BLaER1 (cell line): ENCODE measurements around the gene ZFPM1.

Experiments
- H3K27ac ChIP-seq: shearing (Covaris generic); formaldehyde crosslinking; 2 replicates; pipeline ENCODE4 v1.8.1; 2022
- H3K27me3 ChIP-seq: shearing (Covaris generic); formaldehyde crosslinking; 2 replicates; pipeline ENCODE4 v1.8.1; 2022
- H3K36me3 ChIP-seq: shearing (Covaris generic); formaldehyde crosslinking; 2 replicates; pipeline ENCODE4 v1.8.1; 2022
- H3K4me1 ChIP-seq: shearing (Covaris generic); formaldehyde crosslinking; 2 replicates; pipeline ENCODE4 v1.8.1; 2022
- H3K4me2 ChIP-seq: shearing (Covaris generic); formaldehyde crosslinking; 2 replicates; pipeline ENCODE4 v1.8.1; 2022
- H3K4me3 ChIP-seq: shearing (Covaris generic); formaldehyde crosslinking; 2 replicates; pipeline ENCODE4 v1.8.1; 2022
- H3K9ac ChIP-seq: shearing (Covaris generic); formaldehyde crosslinking; 2 replicates; pipeline ENCODE4 v1.8.1; 2022
- H3K9me3 ChIP-seq: shearing (Covaris generic); formaldehyde crosslinking; 2 replicates; pipeline ENCODE4 v1.8.1; 2022
- H4K20me1 ChIP-seq: shearing (Covaris generic); formaldehyde crosslinking; 2 replicates; pipeline ENCODE4 v1.8.1; 2022
- Cebpa-rat ChIP-seq: shearing (Covaris generic); IDR thresholded peaks from 2 replicates; pipeline ENCODE4 v1.8.1; 2022

The ZFPM1 gene

GRCh38 chr16:88411951-88412576 is 41.0 kb upstream of the ZFPM1 start:
- no peak for TF ChIP-seq Cebpa-rat
- no peaks in the 10 kb centered on the region for H4K20me1 ChIP-seq
- no peaks in the 10 kb centered on the region for H3K9me3 ChIP-seq
- H3K27ac ChIP-seq, result no peak overlapping the region
- H3K27me3 ChIP-seq, result no peaks in the 10 kb centered on the region
- H3K4me2 ChIP-seq, result no peak overlapping the region
- H3K4me3 ChIP-seq, result no peak overlapping the region
- H3K9ac ChIP-seq, result no peak overlapping the region
- peaks cover 16% of the 10 kb centered on the region for H3K4me1 ChIP-seq
- H3K36me3 ChIP-seq, result no peaks in the 10 kb centered on the region

GRCh38 chr16:88412766-88413165 is 40.3 kb upstream of the ZFPM1 start:
- no peak for TF ChIP-seq Cebpa-rat
- Histone ChIP-seq H3K9ac (no peak overlapping the region), H3K9me3 (no peaks in the 10 kb centered on the region), H3K27me3 (no peaks in the 10 kb centered on the region), H3K36me3 (no peaks in the 10 kb centered on the region), H4K20me1 (no peaks in the 10 kb centered on the region), H3K4me1 (peaks cover 9% of the 10 kb centered on the region), H3K4me2 (no peak overlapping the region), H3K4me3 (no peak overlapping the region), H3K27ac (no peak overlapping the region)

- no peak overlapping the region for H3K4me2 ChIP-seq
- H4K20me1 ChIP-seq, result no peaks in the 10 kb centered on the region
- H3K36me3 ChIP-seq, result no peaks in the 10 kb centered on the region
- no peak overlapping the region for H3K27ac ChIP-seq
- H3K4me3 ChIP-seq, result no peak overlapping the region
- H3K9ac ChIP-seq, result no peak overlapping the region
- H3K9me3 ChIP-seq, result no peaks in the 10 kb centered on the region
- TF ChIP-seq Cebpa-rat, result no peak
- H3K4me1 ChIP-seq, result peaks cover 5% of the 10 kb centered on the region
- no peaks in the 10 kb centered on the region for H3K27me3 ChIP-seq
Measured at GRCh38 chr16:88413231-88413630, 39.8 kb upstream of the ZFPM1 start.

- TF ChIP-seq Cebpa-rat, result no peak
- H3K9me3 ChIP-seq, result no peaks in the 10 kb centered on the region
- H3K27ac ChIP-seq, result no peak overlapping the region
- no peaks in the 10 kb centered on the region for H3K36me3 ChIP-seq
- H3K4me2 ChIP-seq, result no peak overlapping the region
- peaks cover under 1% of the 10 kb centered on the region; the same call in 1 of the 2 replicates for H3K4me1 ChIP-seq
- H4K20me1 ChIP-seq, result no peaks in the 10 kb centered on the region
- H3K27me3 ChIP-seq, result no peaks in the 10 kb centered on the region
- no peak overlapping the region for H3K4me3 ChIP-seq
- no peak overlapping the region for H3K9ac ChIP-seq
Measured at GRCh38 chr16:88413631-88414030, 39.4 kb upstream of the ZFPM1 start.

- no peaks in the 10 kb centered on the region for H3K27me3 ChIP-seq
- H3K4me1 ChIP-seq, result no peaks in the 10 kb centered on the region
- TF ChIP-seq Cebpa-rat, result no peak
- H3K9me3 ChIP-seq, result no peaks in the 10 kb centered on the region
- no peak overlapping the region for H3K9ac ChIP-seq
- no peak overlapping the region for H3K27ac ChIP-seq
- no peaks in the 10 kb centered on the region for H4K20me1 ChIP-seq
- no peaks in the 10 kb centered on the region for H3K36me3 ChIP-seq
- H3K4me2 ChIP-seq, result no peak overlapping the region
- H3K4me3 ChIP-seq, result no peak overlapping the region
Measured at GRCh38 chr16:88414521-88415380, 38.3 kb upstream of the ZFPM1 start.

- H4K20me1 ChIP-seq, result no peaks in the 10 kb centered on the region
- H3K4me3 ChIP-seq, result no peak overlapping the region
- H3K27ac ChIP-seq, result no peak overlapping the region
- H3K36me3 ChIP-seq, result no peaks in the 10 kb centered on the region
- no peak overlapping the region for H3K9ac ChIP-seq
- H3K27me3 ChIP-seq, result no peaks in the 10 kb centered on the region
- no peaks in the 10 kb centered on the region for H3K9me3 ChIP-seq
- no peak for TF ChIP-seq Cebpa-rat
- H3K4me1 ChIP-seq, result no peaks in the 10 kb centered on the region
- no peak overlapping the region for H3K4me2 ChIP-seq
Measured at GRCh38 chr16:88415381-88415705, 37.7 kb upstream of the ZFPM1 start.

GRCh38 chr16:88415713-88416323 is 37.3 kb upstream of the ZFPM1 start:
- Histone ChIP-seq H3K36me3 (no peaks in the 10 kb centered on the region), H3K4me2 (no peak overlapping the region), H3K27ac (no peak overlapping the region), H3K4me3 (no peak overlapping the region), H4K20me1 (no peaks in the 10 kb centered on the region), H3K9me3 (no peaks in the 10 kb centered on the region), H3K9ac (no peak overlapping the region), H3K4me1 (no peaks in the 10 kb centered on the region), H3K27me3 (no peaks in the 10 kb centered on the region)
- no peak for TF ChIP-seq Cebpa-rat

- no peaks in the 10 kb centered on the region for H3K36me3 ChIP-seq
- no peaks in the 10 kb centered on the region for H3K9me3 ChIP-seq
- no peak overlapping the region for H3K4me3 ChIP-seq
- H3K4me2 ChIP-seq, result no peak overlapping the region
- no peaks in the 10 kb centered on the region for H3K27me3 ChIP-seq
- H3K27ac ChIP-seq, result no peak overlapping the region
- H3K4me1 ChIP-seq, result no peaks in the 10 kb centered on the region
- TF ChIP-seq Cebpa-rat, result no peak
- H3K9ac ChIP-seq, result no peak overlapping the region
- H4K20me1 ChIP-seq, result no peaks in the 10 kb centered on the region
Measured at GRCh38 chr16:88416686-88417085, 36.4 kb upstream of the ZFPM1 start.

GRCh38 chr16:88417684-88418476 is 35.2 kb upstream of the ZFPM1 start:
- H4K20me1 ChIP-seq, result no peaks in the 10 kb centered on the region
- no peaks in the 10 kb centered on the region for H3K36me3 ChIP-seq
- H3K9ac ChIP-seq, result no peak overlapping the region
- no peak overlapping the region for H3K27ac ChIP-seq
- H3K4me2 ChIP-seq, result no peak overlapping the region
- TF ChIP-seq Cebpa-rat, result no peak
- no peaks in the 10 kb centered on the region for H3K27me3 ChIP-seq
- H3K9me3 ChIP-seq, result no peaks in the 10 kb centered on the region
- no peaks in the 10 kb centered on the region for H3K4me1 ChIP-seq
- H3K4me3 ChIP-seq, result no peak overlapping the region
